K562 treated with DMSO at 1 percent for 12 hours (cell line): Measurements from ENCODE around the gene UTS2B. TPM values are rescaled to one million over a fixed set of nuclear protein-coding genes. Genes with fewer than 3 reads are reported as not detected.

ENCODE experiments used
- total RNA-seq: library from RNA; unstranded; fragments of 300-600 nt; gene quantifications from 2 replicates; pipeline ENCODE4 v1.2.3, GENCODE V29; 2022; ENCODE audit not compliant: insufficient read depth

Gene UTS2B
- not detected in 2 replicates for total RNA-seq

GRCh38 chr3:191329654-191330529, at the start of gene UTS2B:
TSS of gene UTS2B (minus strand) at chr3:191330526. CDS start at chr3:191282189, 48,337 bp downstream.

GRCh38 chr3:191328962-191329653, 1.2 kb downstream of the UTS2B start, which contains the start of gene CCDC50:
TSS of gene CCDC50 (plus strand) at chr3:191329394. CDS start at chr3:191329675, 281 bp downstream.

Other genes starting within 250 kb of the UTS2B start
- not detected in 2 replicates for gene OSTN, start 131.3 kb downstream of the UTS2B start, total RNA-seq
- gene CCDC50, start 1.1 kb downstream of the UTS2B start, total RNA-seq: 32.7 and 51.1 TPM in 2 replicates
- not detected in 2 replicates for gene PYDC2, start 130.6 kb upstream of the UTS2B start, total RNA-seq